SU-DHL-6 (cell line): ENCODE measurements around the gene HOMER2.

Experiments
- H2AFZ ChIP-seq: fragments of 200-600 bp; sonication (generic); 2 replicates; pipeline ENCODE4 v1.6.1; 2014; ENCODE audit warnings: low read depth, mild to moderate bottlenecking, moderate library complexity, mixed read lengths, antibody characterized with exemption, low read length; ENCODE audit not compliant: severe bottlenecking
- H3F3A ChIP-seq: fragments of 200-600 bp; shearing (Covaris generic); 2 replicates; pipeline ENCODE4 v1.6.0; 2016; ENCODE audit warnings: antibody characterized with exemption, mild to moderate bottlenecking; ENCODE audit not compliant: insufficient read depth
- H3K27ac ChIP-seq: fragments of 200-600 bp; sonication (generic); 2 replicates; pipeline ENCODE4 v1.5.1; 2016; ENCODE audit warnings: low read depth, mild to moderate bottlenecking, low read length, moderate library complexity, mixed read lengths
- H3K27me3 ChIP-seq: fragments of 200-600 bp; sonication (generic), shearing (Covaris generic); 2 replicates; pipeline ENCODE4 v1.6.0; 2014; ENCODE audit warnings: mild to moderate bottlenecking, low read length
- H3K36me3 ChIP-seq: fragments of 200-600 bp; sonication (generic); 2 replicates; pipeline ENCODE4 v1.6.1; 2014; ENCODE audit warnings: mild to moderate bottlenecking, low read length, mixed read lengths
- H3K4me2 ChIP-seq: fragments of 300-600, 200-600 bp; shearing (Covaris generic), sonication (generic); 2 replicates; pipeline ENCODE4 v1.6.0; 2014; ENCODE audit warnings: low read length, low read depth, mild to moderate bottlenecking; ENCODE audit not compliant: poor library complexity, severe bottlenecking
- H3K4me3 ChIP-seq: fragments of 200-600 bp; sonication (generic); 2 replicates; pipeline ENCODE4 v1.5.1; 2014; ENCODE audit warnings: antibody characterized with exemption, low read length, mild to moderate bottlenecking, mixed read lengths; ENCODE audit not compliant: insufficient read depth, poor library complexity, severe bottlenecking
- H3K79me2 ChIP-seq: fragments of 200-600 bp; sonication (generic); 2 replicates; pipeline ENCODE4 v1.6.1; 2014; ENCODE audit warnings: mild to moderate bottlenecking, low read length, moderate library complexity; ENCODE audit not compliant: insufficient read depth
- H3K9ac ChIP-seq: fragments of 200-600 bp; sonication (generic); 2 replicates; pipeline ENCODE4 v1.7.0; 2014; ENCODE audit warnings: mild to moderate bottlenecking, low read length
- H3K9me2 ChIP-seq: fragments of 200-600 bp; sonication (generic); replicated peaks from 2 replicates; pipeline ENCODE4 v1.6.1; 2014; ENCODE audit warnings: low read length; ENCODE audit not compliant: insufficient read depth
- H3K9me3 ChIP-seq: fragments of 200-600 bp; sonication (generic); 2 replicates; pipeline ENCODE4 v1.6.1; 2014; ENCODE audit warnings: low read length, mixed read lengths; ENCODE audit not compliant: insufficient read depth
- H4K20me1 ChIP-seq: fragments of 200-600 bp; sonication (generic); 2 replicates; pipeline ENCODE4 v1.6.1; 2014; ENCODE audit warnings: low read depth, mild to moderate bottlenecking, antibody characterized with exemption, low read length, moderate library complexity, mixed read lengths
- EZH2phosphoT487 ChIP-seq: fragments of 200-600 bp; sonication (generic), shearing (Covaris generic); conservative IDR thresholded peaks from 2 replicates; pipeline ENCODE4 v1.6.1; 2018; ENCODE audit warnings: mild to moderate bottlenecking, antibody characterized with exemption, low read length, moderate library complexity, mixed read lengths
- TF ChIP-seq, protein P1 (sequence below): fragments of 200-600 bp; sonication (generic); IDR thresholded peaks from one replicate; pipeline ENCODE4 v1.5.1; 2017; ENCODE audit warnings: antibody characterized with exemption, mild to moderate bottlenecking, low read length, moderate library complexity; ENCODE audit not compliant: insufficient read depth, poor library complexity, severe bottlenecking

The HOMER2 gene

DNA sequence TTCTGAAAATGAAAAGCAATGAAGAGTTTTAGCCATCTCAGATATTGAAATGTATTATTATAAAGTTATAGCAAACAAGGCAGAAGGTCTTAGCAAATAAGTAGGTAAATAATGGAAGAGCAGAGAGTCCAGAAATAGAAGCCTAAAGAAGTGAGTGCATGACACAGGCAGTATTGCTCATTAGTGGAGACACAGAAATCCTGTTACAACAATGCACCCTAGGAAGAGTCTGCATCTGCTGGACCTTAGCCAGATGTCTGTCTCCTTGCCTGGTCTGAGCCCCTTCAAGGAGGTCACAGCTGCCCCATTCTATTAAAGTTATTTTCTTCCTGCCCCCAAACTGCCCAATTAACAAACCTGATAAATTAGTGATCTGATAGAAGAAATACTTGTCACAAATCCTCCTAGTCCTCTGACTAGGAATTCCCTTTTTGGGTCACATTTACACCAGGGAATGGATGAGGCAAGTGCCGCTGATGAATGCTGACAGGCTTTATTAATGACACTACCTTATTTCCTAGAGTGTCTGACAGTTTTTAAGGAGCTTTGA lies 51.9 kb downstream of the HOMER2 start:
- TF ChIP-seq EZH2phosphoT487 = no peak
- TF ChIP-seq, protein P1, sequence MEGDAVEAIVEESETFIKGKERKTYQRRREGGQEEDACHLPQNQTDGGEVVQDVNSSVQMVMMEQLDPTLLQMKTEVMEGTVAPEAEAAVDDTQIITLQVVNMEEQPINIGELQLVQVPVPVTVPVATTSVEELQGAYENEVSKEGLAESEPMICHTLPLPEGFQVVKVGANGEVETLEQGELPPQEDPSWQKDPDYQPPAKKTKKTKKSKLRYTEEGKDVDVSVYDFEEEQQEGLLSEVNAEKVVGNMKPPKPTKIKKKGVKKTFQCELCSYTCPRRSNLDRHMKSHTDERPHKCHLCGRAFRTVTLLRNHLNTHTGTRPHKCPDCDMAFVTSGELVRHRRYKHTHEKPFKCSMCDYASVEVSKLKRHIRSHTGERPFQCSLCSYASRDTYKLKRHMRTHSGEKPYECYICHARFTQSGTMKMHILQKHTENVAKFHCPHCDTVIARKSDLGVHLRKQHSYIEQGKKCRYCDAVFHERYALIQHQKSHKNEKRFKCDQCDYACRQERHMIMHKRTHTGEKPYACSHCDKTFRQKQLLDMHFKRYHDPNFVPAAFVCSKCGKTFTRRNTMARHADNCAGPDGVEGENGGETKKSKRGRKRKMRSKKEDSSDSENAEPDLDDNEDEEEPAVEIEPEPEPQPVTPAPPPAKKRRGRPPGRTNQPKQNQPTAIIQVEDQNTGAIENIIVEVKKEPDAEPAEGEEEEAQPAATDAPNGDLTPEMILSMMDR = no peak
- H4K20me1 ChIP-seq = no peaks in the 10 kb centered on the region
- no peak overlapping the region for H3K4me3 ChIP-seq
- H3K79me2 ChIP-seq = no peaks in the 10 kb centered on the region
- H3K9ac ChIP-seq = no peak overlapping the region
- no peak overlapping the region for H3K27ac ChIP-seq
- H3K36me3 ChIP-seq = no peaks in the 10 kb centered on the region
- no peak overlapping the region for H2AFZ ChIP-seq
- no peaks in the 10 kb centered on the region for H3K9me2 ChIP-seq
- no peaks in the 10 kb centered on the region for H3F3A ChIP-seq
- H3K4me2 ChIP-seq = no peak overlapping the region
- no peaks in the 10 kb centered on the region for H3K9me3 ChIP-seq
- H3K27me3 ChIP-seq = no peaks in the 10 kb centered on the region

DNA sequence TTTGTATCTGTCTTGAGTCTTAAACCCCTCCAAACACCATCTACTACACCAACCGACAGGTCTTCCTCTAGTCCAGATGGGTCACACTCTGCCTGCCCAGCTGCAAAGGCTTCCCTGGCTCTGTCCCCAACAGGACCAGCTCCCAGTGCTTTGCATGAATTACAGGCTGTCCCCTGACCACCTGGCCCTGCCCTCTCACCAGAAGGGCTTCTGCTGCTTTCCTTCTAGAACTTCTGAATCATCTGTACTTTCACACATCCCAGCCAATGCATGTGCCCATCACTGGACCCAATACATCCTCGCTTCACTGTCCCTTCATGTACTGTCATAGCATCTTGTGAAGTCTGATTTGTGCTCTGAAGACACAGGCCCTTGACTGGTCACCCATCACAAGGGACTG lies 53.6 kb downstream of the HOMER2 start:
- H3K9ac ChIP-seq = no peak overlapping the region
- no peaks in the 10 kb centered on the region for H3F3A ChIP-seq
- no peak overlapping the region for H3K4me2 ChIP-seq
- no peak overlapping the region for H3K4me3 ChIP-seq
- H3K79me2 ChIP-seq = no peaks in the 10 kb centered on the region
- TF ChIP-seq, protein P1 = no peak
- TF ChIP-seq EZH2phosphoT487 = no peak
- no peaks in the 10 kb centered on the region for H3K9me2 ChIP-seq
- H2AFZ ChIP-seq = no peak overlapping the region
- H3K9me3 ChIP-seq = no peaks in the 10 kb centered on the region
- H3K27me3 ChIP-seq = no peaks in the 10 kb centered on the region
- H3K36me3 ChIP-seq = no peaks in the 10 kb centered on the region
- H3K27ac ChIP-seq = no peak overlapping the region
- H4K20me1 ChIP-seq = no peaks in the 10 kb centered on the region

DNA sequence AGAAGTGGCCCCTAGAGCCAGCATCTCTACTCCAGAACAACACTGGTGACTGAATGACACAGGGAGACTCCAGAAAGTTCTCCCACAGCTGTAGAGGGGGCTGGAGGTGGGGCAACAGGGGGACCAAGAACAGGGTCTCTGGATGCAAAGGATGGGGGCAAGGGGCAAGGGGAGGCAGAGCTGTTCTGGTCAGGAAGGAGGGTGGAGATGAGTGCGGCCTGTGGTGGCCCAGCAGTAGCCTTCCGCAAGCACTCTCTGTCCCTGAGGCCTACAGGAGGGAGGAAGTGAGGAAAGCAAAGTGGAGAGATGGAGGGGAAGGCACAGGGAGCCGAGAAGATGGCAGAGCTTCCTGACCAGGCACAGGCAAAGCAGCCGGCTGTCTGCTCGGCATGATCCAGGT lies 56.5 kb downstream of the HOMER2 start:
- no peak overlapping the region for H3K9ac ChIP-seq
- no peaks in the 10 kb centered on the region for H3K36me3 ChIP-seq
- no peaks in the 10 kb centered on the region for H3K27me3 ChIP-seq
- no peak overlapping the region for H3K4me2 ChIP-seq
- H2AFZ ChIP-seq = no peak overlapping the region
- no peak overlapping the region for H3K27ac ChIP-seq
- TF ChIP-seq, protein P1 = no peak
- no peak for TF ChIP-seq EZH2phosphoT487
- no peaks in the 10 kb centered on the region for H3F3A ChIP-seq
- H3K9me2 ChIP-seq = no peaks in the 10 kb centered on the region
- H3K4me3 ChIP-seq = no peak overlapping the region
- no peaks in the 10 kb centered on the region for H3K9me3 ChIP-seq
- no peaks in the 10 kb centered on the region for H4K20me1 ChIP-seq
- H3K79me2 ChIP-seq = no peaks in the 10 kb centered on the region
